H1 (cell line): ENCODE measurements around the gene LCN10. TPM values are rescaled to one million over a fixed set of nuclear protein-coding genes. Genes with fewer than 3 reads are reported as not detected.

Source experiments
- CTCF ChIA-PET: fragments of 300-600 bp; sonication (Branson Sonifier 250); formaldehyde crosslinking; loops from one replicate; lab custom pipeline; 2021; ENCODE audit not compliant: partially characterized antibody; lab: Charles Lee
- POLR2A ChIA-PET: fragments of 300-600 bp; sonication (Branson Sonifier 250); formaldehyde crosslinking; loops from one replicate; lab custom pipeline; 2021; ENCODE audit warnings: inconsistent platforms; ENCODE audit not compliant: partially characterized antibody; lab: Charles Lee
- DNase-seq, 2 experiments: peaks; one replicate each; pipeline versions ENCODE4 v3.0.0 to v3.0.0-alpha.2; 2010 to 2022; ENCODE audit warnings: low spot score in 2 of 2, low read depth in 1 of 2, mixed read lengths in 1 of 2
- FAIRE-seq: peaks from 2 replicates; lab custom pipeline; 2011; peaks lifted over from hg19 to GRCh38; lab: Jason Lieb, UNC
- H2AFZ ChIP-seq: 2 replicates; pipeline ENCODE4 v1.8.1; 2012; ENCODE audit warnings: low read length, inconsistent platforms
- H2AK5ac ChIP-seq: 2 replicates; pipeline ENCODE4 v1.6.1; 2013; ENCODE audit warnings: low read depth, low read length
- H2BK120ac ChIP-seq: replicated peaks from 2 replicates; pipeline ENCODE3; 2013; ENCODE audit warnings: low read depth, low read length, inconsistent platforms
- H2BK12ac ChIP-seq: 2 replicates; pipeline ENCODE4 v1.6.1; 2013; ENCODE audit warnings: low read depth, low read length
- H2BK15ac ChIP-seq: 2 replicates; pipeline ENCODE4 v1.6.1; 2013; ENCODE audit warnings: low read length
- H2BK20ac ChIP-seq: 2 replicates; pipeline ENCODE4 v1.6.1; 2013; ENCODE audit warnings: low read length
- H2BK5ac ChIP-seq: 2 replicates; pipeline ENCODE4 v1.6.1; 2013; ENCODE audit warnings: low read depth, low read length
- H3K14ac ChIP-seq: 2 replicates; pipeline ENCODE4 v1.6.1; 2013; ENCODE audit warnings: inconsistent platforms; ENCODE audit not compliant: insufficient read length
- H3K18ac ChIP-seq: 2 replicates; pipeline ENCODE4 v1.6.1; 2013; ENCODE audit warnings: low read length; ENCODE audit errors: extremely low read depth
- H3K23ac ChIP-seq: 2 replicates; pipeline ENCODE4 v1.6.1; 2013; ENCODE audit warnings: inconsistent platforms; ENCODE audit not compliant: insufficient read length
- H3K23me2 ChIP-seq: 2 replicates; pipeline ENCODE4 v1.6.1; 2013; ENCODE audit warnings: low read depth, low read length
- H3K27ac ChIP-seq: 2 replicates; pipeline ENCODE4 v1.6.1; 2011; ENCODE audit warnings: low read depth, low read length, inconsistent platforms
- H3K27me3 ChIP-seq, 4 experiments: replicated peaks in 1 of 4; 1 replicate in 1 of 4; 2 replicates in 3 of 4; pipeline versions ENCODE4 v1.6.1 to v1.8.1; 2011 to 2013; ENCODE audit warnings: low read length in 3 of 4, mild to moderate bottlenecking in 3 of 4, inconsistent platforms in 2 of 4, mixed read lengths in 2 of 4, moderate library complexity in 1 of 4; ENCODE audit not compliant: control insufficient read depth in 3 of 4, insufficient read depth in 3 of 4; ENCODE audit errors: extremely low read depth in 1 of 4
- H3K36me3 ChIP-seq, 4 experiments: 2 replicates each; pipeline versions ENCODE4 v1.6.1 to v1.8.1; 2011 to 2013; ENCODE audit warnings: mild to moderate bottlenecking in 4 of 4, low read length in 3 of 4, moderate library complexity in 2 of 4, control low read depth in 1 of 4, inconsistent platforms in 1 of 4; ENCODE audit not compliant: insufficient read depth in 4 of 4, control insufficient read depth in 2 of 4
- H3K4ac ChIP-seq: replicated peaks from 2 replicates; pipeline ENCODE3; 2013; ENCODE audit warnings: low read length, low read depth, mixed read lengths, inconsistent platforms; ENCODE audit not compliant: insufficient read length
- H3K4me1 ChIP-seq, 4 experiments: replicated peaks in 1 of 4; 1 replicate in 1 of 4; 2 replicates in 3 of 4; pipeline versions ENCODE4 v1.6.1 to v1.8.1; 2011 to 2013; ENCODE audit warnings: low read length in 3 of 4, inconsistent platforms in 2 of 4, mixed read lengths in 1 of 4; ENCODE audit not compliant: insufficient read depth in 4 of 4, control insufficient read depth in 3 of 4
- H3K4me2 ChIP-seq, 2 experiments: 2 replicates each; pipeline versions ENCODE4 v1.6.1 to v1.8.1; 2011 to 2013; ENCODE audit warnings: low read depth in 2 of 2, low read length in 2 of 2, control low read depth in 1 of 2, inconsistent platforms in 1 of 2, mild to moderate bottlenecking in 1 of 2; ENCODE audit not compliant: insufficient read depth in 1 of 2
- H3K4me3 ChIP-seq, 4 experiments: fragments of 200-600, 300-600 bp in 1 of 4; sonication (generic), shearing (Covaris generic), sonication (Bioruptor Twin) in 1 of 4; 2 replicates each; pipeline versions ENCODE4 v1.5.1 to v1.8.1; 2011 to 2016; ENCODE audit warnings: low read length in 4 of 4, low read depth in 3 of 4, control low read depth in 2 of 4, inconsistent platforms in 2 of 4, mild to moderate bottlenecking in 2 of 4, mixed read lengths in 1 of 4, moderate library complexity in 1 of 4; ENCODE audit not compliant: insufficient read depth in 2 of 4; ENCODE audit errors: extremely low read depth in 1 of 4
- H3K56ac ChIP-seq: replicated peaks from 2 replicates; pipeline ENCODE3; 2013; ENCODE audit warnings: low read depth, mild to moderate bottlenecking, mixed read lengths, low read length, inconsistent platforms; ENCODE audit not compliant: insufficient read length
- H3K79me1 ChIP-seq: 2 replicates; pipeline ENCODE4 v1.6.1; 2013; ENCODE audit warnings: low read depth, low read length, control low read depth
- H3K79me2 ChIP-seq, 2 experiments: 2 replicates each; pipeline versions ENCODE4 v1.6.1 to v1.8.1; 2012 to 2013; ENCODE audit warnings: low read length in 2 of 2, mild to moderate bottlenecking in 2 of 2, inconsistent platforms in 1 of 2; ENCODE audit not compliant: insufficient read depth in 2 of 2, control insufficient read depth in 1 of 2
- H3K9ac ChIP-seq, 4 experiments: replicated peaks in 1 of 4; 1 replicate in 1 of 4; 2 replicates in 3 of 4; pipeline versions ENCODE4 v1.6.1 to v1.8.1; 2011 to 2013; ENCODE audit warnings: low read depth in 3 of 4, low read length in 3 of 4, control low read depth in 2 of 4, mild to moderate bottlenecking in 2 of 4, moderate library complexity in 2 of 4, inconsistent platforms in 1 of 4; ENCODE audit errors: extremely low read depth in 1 of 4
- H3K9me3 ChIP-seq, 2 experiments: 2 replicates each; pipeline versions ENCODE4 v1.6.1 to v1.8.1; 2012 to 2013; ENCODE audit warnings: mild to moderate bottlenecking in 2 of 2, moderate library complexity in 2 of 2, control low read depth in 1 of 2, inconsistent platforms in 1 of 2, low read depth in 1 of 2, low read length in 1 of 2, mixed read lengths in 1 of 2; ENCODE audit not compliant: insufficient read depth in 2 of 2
- H4K20me1 ChIP-seq, 2 experiments: replicated peaks in 1 of 2; 2 replicates each; pipeline versions ENCODE3 to v1.8.1; 2011 to 2013; ENCODE audit warnings: inconsistent platforms in 2 of 2, low read length in 2 of 2, mild to moderate bottlenecking in 1 of 2; ENCODE audit not compliant: insufficient read depth in 2 of 2, control insufficient read depth in 1 of 2
- H4K5ac ChIP-seq: 2 replicates; pipeline ENCODE4 v1.6.1; 2013; ENCODE audit warnings: low read length, low read depth, mixed read lengths, inconsistent platforms; ENCODE audit not compliant: insufficient read length
- H4K8ac ChIP-seq: 2 replicates; pipeline ENCODE4 v1.8.0; 2013; ENCODE audit warnings: mild to moderate bottlenecking, moderate library complexity, low read length, inconsistent platforms; ENCODE audit not compliant: insufficient read depth; ENCODE audit errors: extremely low read depth
- H4K91ac ChIP-seq: replicated peaks from 2 replicates; pipeline ENCODE3; 2013; ENCODE audit warnings: low read length, mixed read lengths, inconsistent platforms; ENCODE audit not compliant: insufficient read length
- FOSL1 ChIP-seq: IDR thresholded peaks from 2 replicates; pipeline ENCODE4 v1.6.1; 2011; ENCODE audit warnings: mild to moderate bottlenecking, low read depth, low read length, moderate library complexity; ENCODE audit not compliant: insufficient read depth
- RBBP5 ChIP-seq: IDR thresholded peaks from 2 replicates; pipeline ENCODE4 v1.7.1; 2012; ENCODE audit warnings: low read depth, mild to moderate bottlenecking, inconsistent platforms, low read length, moderate library complexity, borderline replicate concordance
- RNF2 ChIP-seq: fragments of 200-900, 300-1000 bp; sonication (generic); IDR thresholded peaks from 2 replicates; pipeline ENCODE4 v1.7.1; 2016; ENCODE audit warnings: borderline replicate concordance, low read depth, mild to moderate bottlenecking, antibody characterized with exemption, low read length; ENCODE audit not compliant: poor library complexity, severe bottlenecking; ENCODE audit errors: missing control alignments
- SRF ChIP-seq: IDR thresholded peaks from 2 replicates; pipeline ENCODE4 v1.6.1; 2011; ENCODE audit warnings: mild to moderate bottlenecking, low read depth, low read length, moderate library complexity
- TAF7 ChIP-seq: optimal IDR thresholded peaks from 2 replicates; pipeline ENCODE3; 2011; ENCODE audit warnings: low read depth, mild to moderate bottlenecking, inconsistent platforms, low read length, moderate library complexity, borderline replicate concordance
- WGBS, 2 experiments: shearing (Covaris generic) in 1 of 2; methylation state at CpG; one replicate each; pipeline versions ENCODE4 v1.1.6 to v1.1.7; 2013 to 2015; ENCODE audit warnings: low lambda C conversion rate in 2 of 2, mixed read lengths in 2 of 2, inconsistent platforms in 1 of 2, low coverage in 1 of 2, missing lambda C conversion rate in 1 of 2; ENCODE audit not compliant: insufficient replicate concordance in 2 of 2, insufficient coverage in 1 of 2, insufficient read length in 1 of 2; ENCODE audit errors: extremely low coverage in 1 of 2, missing lambda C conversion rate in 1 of 2; 5-methylcytosine and 5-hydroxymethylcytosine counted together
- polyA plus RNA-seq, 7 experiments: library from polyadenylated mRNA; depleted of rRNA in 3 of 7; stranded (reverse) in 5 of 7; unstranded in 2 of 7; fragments of >200 nt in 5 of 7; fragments of 200-250 nt in 2 of 7; gene quantifications; 1 replicate in 5 of 7; 2 replicates in 1 of 7; 4 replicates in 1 of 7; pipeline versions ENCODE4 v1.2.1 to v1.2.3, GENCODE V29; 2011 to 2013; ENCODE audit warnings: missing spikeins in 2 of 7, mixed read lengths in 2 of 7
- total RNA-seq: library from RNA; stranded (reverse); fragmentation: NEBNext Ultra II Directional; extraction: Animal tissue kit (Norgen Biotek cat#: 25700); gene quantifications from 2 replicates; pipeline ENCODE4 v1.2.1, GENCODE V29; 2021

Gene LCN10
- total and polyA plus RNA-seq, 2 of the 8 experiments (the other 6 are each of a cell fraction or from before 2014, with no cell fraction given) = 2.6 to 2.8 TPM

DNA sequence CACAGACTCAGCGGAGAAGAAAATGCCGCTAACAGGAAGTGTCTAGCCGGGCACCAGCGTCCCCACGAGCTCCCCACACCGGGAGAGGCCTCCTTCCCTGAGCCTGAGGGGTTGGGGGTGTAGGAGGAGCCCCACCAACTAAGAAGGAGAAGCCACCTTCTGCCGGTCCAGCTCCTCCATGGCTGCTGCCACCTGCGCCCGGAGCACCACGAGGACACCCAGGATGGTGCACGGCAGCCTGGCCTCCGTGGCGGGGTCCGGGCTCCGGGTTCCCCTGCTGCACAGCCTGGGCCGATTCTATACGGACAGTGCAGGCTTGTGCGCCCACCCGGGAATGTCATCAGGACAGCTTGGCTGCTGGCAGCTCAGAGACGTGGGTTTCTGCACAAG is 15.0 kb upstream of the LCN10 start:
- Histone ChIP-seq H2BK5ac (no peak overlapping the region), H3K4me3 (no peak overlapping the region), H2AK5ac (no peak overlapping the region), H3K14ac (no peak overlapping the region), H2BK12ac (no peak overlapping the region), H3K23me2 (no peaks in the 10 kb centered on the region; the same call in 1 of the 2 replicates), H2BK15ac (no peak overlapping the region), H3K79me1 (no peaks in the 10 kb centered on the region), H3K4me2 (no peak overlapping the region), H3K18ac (no peak overlapping the region), H2AFZ (no peak overlapping the region), H4K8ac (no peak overlapping the region), H2BK120ac (no peak overlapping the region), H3K79me2 (no peaks in the 10 kb centered on the region), H4K5ac (no peak overlapping the region)
- CTCF ChIA-PET = interaction anchor here (0.6 to 5.1 kb wide), 24 partner anchors 8 to 312 kb away, joined by 3 to 42 read pairs (median 4); partner anchors contain the start of genes AJM1, LCN10, LCN6 and SAPCD2
- no peak for TF ChIP-seq SRF
- TF ChIP-seq RNF2 = peak; percentile 22
- no peak for TF ChIP-seq TAF7
- no peak for TF ChIP-seq FOSL1
- TF ChIP-seq RBBP5 = no peak
- TF ChIP-seq, all 59 proteins: peak for 1
- H3K27ac ChIP-seq = no peak overlapping the region
- peaks cover 0 to 6% of the 10 kb centered on the region in 2 experiments; a peak in 1 of 4 replicates for H3K9me3 ChIP-seq
- 83% methylated on average over 16 of the region's 20 CpGs; no CpG with 5 or more reads in 1 of the 2 experiments for WGBS, 2 experiments
- no peaks in the 10 kb centered on the region for H3K36me3 ChIP-seq
- H3K23ac ChIP-seq = no peak overlapping the region
- H2BK20ac ChIP-seq = no peak overlapping the region
- H4K91ac ChIP-seq = no peak overlapping the region
- no peak overlapping the region for H3K4ac ChIP-seq
- POLR2A ChIA-PET = interaction anchor here (1.0 to 3.0 kb wide), 5 partner anchors 16 to 32 kb away, joined by 4 to 26 read pairs (median 5); no protein-coding TSS in a partner anchor
- no peaks in the 10 kb centered on the region for H3K27me3 ChIP-seq
- H3K56ac ChIP-seq = no peak overlapping the region
- DNase-seq (no peak), FAIRE-seq (no peak)
- H3K9ac ChIP-seq = no peak overlapping the region
- H4K20me1 ChIP-seq = no peaks in the 10 kb centered on the region
- peaks cover 0 to 6% (median 3%) of the 10 kb centered on the region in 4 experiments; a peak in 4 of 7 replicates for H3K4me1 ChIP-seq
